Effector CD4-positive, alpha-beta T cell (primary cell): Measurements from ENCODE around the gene COQ10A.
"Not testable (repeated sequence)": the region's sequence is repeated elsewhere in the genome, so short reads cannot be mapped to it uniquely, and the experiment has no call there.

ENCODE experiments used
- DNase-seq: peaks from one replicate; pipeline ENCODE4 v3.0.0-alpha.2; 2020

COQ10A gene

DNA sequence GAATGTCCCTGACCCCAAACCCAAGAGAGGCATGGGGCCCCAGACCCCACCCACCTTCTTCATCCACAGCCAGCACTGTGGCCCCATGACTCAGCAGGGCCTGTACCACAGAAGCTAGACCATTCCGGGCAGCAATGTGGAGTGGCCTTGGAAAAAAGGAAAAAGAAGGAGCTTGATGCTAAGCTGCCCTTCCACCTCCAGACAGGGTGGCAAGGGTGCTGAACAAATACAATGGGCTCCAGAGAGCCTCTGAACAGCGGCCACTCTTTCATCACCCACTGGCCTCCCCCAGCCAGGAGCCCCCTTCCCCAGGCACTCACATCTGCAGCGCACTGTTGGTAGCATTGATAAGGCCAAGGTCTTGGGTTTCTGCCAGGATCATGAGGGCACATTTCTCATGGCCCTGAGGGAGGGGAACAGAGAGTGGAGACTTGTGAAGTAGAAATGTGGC lies 23.0 kb upstream of the COQ10A start:
- DNase-seq = no peak

- DNase-seq = no peak
Measured at GRCh38 chr12:56244494-56244893, 22.2 kb upstream of the COQ10A start.

GRCh38 chr12:56247923-56248322 lies 18.8 kb upstream of the COQ10A start:
- DNase-seq = no peak

- no peak for DNase-seq
Measured at GRCh38 chr12:56248711-56249110, 18.0 kb upstream of the COQ10A start.

DNA sequence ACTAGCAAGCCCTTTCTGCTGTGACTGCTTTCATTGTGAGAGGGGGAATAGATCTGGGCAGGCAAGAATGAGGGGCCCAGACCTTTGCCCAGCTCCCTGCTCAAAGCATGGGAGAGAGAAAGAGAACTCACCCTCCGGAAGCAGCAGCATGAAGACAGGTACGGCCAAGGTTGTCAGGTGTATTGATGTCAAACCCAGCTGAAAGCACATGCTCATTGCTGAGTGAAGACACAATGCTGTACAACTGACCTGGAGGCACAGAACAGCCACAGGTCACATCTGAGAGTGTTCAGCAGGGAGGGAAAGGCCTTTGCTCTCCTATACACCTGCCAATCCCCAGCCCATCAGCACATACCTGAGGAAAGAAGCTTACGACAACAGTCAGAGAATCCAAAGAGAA lies 14.1 kb upstream of the COQ10A start:
- DNase-seq = no peak

DNA sequence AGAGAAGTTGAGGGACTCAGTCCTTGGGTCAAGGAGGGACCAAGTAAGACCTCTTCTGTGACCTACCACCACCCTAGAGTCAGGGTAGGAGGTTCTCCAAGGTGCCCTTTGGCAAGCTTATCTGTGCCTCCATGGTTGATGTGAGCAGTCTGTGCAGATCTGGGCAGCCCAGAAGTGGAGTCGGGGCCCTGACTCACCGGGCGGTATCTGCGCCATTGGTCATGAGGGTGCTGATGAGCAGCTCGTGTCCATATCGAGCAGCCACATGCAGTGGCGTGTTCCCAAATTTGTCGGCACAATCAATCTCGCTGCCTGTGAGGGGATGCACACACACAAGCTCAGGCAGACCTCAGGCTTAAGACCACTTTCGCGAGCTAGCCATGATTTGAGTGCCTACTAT lies 13.7 kb upstream of the COQ10A start:
- no peak for DNase-seq

DNA sequence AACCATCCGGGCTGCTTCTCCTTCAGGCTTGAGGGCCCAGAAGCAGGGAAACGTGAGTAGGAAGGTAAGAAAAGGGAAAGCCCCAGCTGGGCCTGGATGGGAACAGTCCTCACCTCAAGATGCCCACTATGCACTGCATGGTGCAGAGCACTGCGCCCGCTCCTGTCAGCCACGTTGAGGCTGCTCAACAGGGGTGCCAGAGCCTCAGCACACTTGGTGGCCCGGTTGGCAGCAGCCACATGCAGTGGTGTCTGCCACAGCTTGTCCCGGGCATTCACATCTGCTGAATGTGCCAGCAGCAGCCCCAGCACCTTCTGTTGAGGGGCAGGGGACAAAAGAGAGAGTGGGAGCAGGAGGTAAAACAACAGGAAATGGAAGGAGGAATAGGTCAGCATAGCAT lies 11.1 kb upstream of the COQ10A start:
- DNase-seq = no peak

GRCh38 chr12:56256326-56256960 lies 10.3 kb upstream of the COQ10A start:
- DNase-seq = no peak

DNA sequence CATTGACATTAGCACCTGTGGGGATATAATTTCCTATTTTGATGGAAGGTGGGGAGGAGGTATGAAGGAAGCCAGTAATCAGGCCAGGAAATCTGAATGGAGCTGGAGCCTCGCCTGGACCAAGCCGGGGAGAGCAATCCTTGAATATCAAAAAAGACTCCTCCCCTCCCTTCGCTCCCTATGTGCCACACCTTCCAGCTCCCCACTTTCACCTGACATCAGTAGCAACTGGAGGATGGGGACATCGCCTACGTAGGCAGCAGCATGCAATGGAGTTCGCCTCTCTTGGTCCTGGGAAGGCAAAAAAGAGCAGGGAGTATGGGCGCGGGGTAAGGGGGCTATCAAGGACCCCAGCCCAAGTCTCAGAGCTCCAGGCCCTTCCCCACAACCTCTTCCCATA lies 9.7 kb upstream of the COQ10A start:
- no peak for DNase-seq

GRCh38 chr12:56257491-56258067 lies 9.2 kb upstream of the COQ10A start:
- no peak for DNase-seq

DNA sequence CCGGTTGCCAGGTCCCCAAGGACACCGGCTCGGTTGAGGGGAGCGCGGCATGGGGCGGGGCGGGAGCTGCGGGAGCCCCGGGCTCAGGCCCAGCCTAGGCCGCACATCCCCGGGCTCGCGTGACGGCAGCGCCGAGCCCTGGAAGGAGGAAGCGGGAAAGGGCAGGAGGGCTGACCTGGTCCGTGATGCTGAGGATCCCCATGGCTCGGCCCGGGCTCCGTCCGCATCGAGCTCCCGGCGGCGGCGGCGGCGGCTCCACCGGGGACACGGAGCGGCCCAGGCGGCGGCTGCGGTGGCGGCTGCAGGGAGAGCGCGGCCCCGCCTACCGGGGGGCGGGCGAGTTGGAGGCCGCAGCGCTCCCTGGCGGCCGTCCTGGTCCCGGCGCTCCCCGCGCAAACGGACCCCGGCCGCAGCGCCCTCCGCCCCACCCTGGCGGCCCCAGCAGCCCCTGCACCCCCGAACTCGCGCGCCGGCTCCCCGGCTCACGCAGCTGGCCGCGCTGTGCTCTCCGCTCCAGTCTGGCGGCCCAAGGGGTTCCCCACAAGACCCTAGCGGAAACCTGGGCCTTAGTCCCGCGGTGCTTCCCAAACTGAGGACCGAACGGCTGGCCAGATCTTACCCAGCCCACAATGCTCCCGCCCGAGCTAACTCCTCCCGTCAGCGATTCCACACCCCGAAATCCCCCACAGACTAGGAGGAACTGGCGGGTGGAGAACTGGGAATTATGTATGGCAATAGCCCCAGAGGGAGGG lies 8.5 kb upstream of the COQ10A start, which contains the start of gene ANKRD52:
Gene ANKRD52, minus strand, starts transcription at position 317 of the 752 bp plus-strand sequence. Its CDS starts 115 bp downstream, at position 202.
- DNase-seq = peak; percentile 74

- DNase-seq = no peak
Measured at GRCh38 chr12:56258820-56259183, 7.9 kb upstream of the COQ10A start.

GRCh38 chr12:56260380-56260779 lies 6.4 kb upstream of the COQ10A start:
- no peak for DNase-seq

- no peak for DNase-seq
Measured at GRCh38 chr12:56260921-56261320, 5.8 kb upstream of the COQ10A start.

DNA sequence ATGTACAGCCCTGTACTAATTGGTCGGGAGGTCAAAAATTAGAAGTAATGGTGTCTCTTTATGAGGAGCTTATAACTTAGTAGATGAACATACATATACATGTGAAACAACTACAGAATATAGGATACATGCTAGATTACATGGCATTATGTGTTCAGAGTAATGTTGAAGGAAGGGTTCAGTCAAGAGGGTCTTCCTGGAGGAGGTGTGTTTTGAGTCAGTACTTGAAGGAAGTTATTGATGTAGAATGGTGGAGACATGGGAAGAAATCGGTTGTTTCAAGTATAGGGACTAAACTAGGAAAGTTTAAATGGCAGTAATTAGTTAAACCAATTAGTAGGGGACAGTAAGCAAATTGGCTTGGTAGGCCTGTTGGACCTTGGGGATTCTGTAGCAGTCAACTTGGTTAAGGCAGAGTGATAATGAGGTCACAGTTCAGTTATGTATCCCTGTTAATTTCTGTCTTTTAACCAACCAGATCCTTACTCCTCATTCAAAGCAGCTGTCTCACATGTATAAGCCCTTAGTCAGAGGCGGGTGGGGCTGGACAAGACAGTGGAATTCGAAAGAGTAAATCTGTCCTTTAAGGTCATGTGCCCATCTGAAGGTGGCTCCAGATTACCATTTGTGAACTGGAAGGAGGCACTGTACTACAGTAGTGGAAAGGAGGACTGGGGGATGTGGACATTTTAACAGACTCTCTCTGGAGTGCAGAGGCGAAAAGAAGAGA lies 5.1 kb upstream of the COQ10A start:
- no peak for DNase-seq

- DNase-seq = not testable (repeated sequence)
Measured at GRCh38 chr12:56262955-56263354, 3.8 kb upstream of the COQ10A start.

DNA sequence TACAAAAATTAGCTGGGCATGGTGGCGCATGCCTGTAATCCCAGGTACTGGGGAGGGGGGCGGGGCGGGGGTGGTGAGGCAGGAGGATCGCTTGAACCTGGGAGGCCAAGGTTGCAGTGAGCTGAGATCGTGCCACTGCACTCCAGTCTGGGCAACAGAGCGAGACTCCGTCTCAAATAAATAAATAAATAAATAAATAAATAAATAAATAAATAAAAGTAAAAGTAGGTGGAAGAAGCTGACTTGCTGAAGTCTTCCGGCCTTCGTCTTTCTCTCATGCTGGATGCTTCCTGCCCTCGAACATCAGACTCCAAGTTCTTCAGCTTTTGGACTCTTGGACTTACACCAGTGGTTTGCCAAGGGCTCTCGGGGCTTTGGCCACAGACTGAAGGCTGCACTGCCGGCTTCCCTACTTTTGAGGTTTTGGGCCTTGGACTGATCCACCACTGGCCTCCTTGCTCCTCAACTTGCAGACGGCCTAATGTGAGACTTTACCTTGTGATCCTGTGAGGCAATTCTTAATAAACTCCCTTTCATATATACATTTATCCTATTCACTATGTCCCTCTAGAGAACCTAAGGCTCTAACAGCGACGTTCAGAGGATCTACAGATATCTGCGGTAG lies 562 bp upstream of the COQ10A start:
- DNase-seq = not testable (repeated sequence)

GRCh38 chr12:56267443-56268071 lies 815 bp downstream of the COQ10A start:
- no peak for DNase-seq

DNA sequence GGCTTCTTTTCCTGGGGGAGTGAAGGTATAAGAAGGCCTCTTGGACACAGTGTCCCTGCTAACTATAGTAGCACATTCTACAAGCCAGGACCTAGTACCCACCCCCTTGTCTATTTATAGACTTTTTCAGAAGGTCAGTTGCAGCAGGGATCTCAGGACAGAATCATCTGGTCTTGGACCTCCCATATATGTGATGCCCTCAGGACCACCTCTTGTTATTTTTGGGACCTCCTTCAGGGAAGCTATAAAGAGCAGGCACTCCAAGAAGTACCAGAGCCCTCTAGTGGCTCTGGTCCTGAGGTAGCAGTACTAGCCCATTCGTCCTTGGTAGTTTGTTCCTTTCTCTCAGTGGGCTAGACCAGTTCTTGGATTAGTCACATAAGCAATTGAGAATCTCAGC lies 4.3 kb downstream of the COQ10A start:
- DNase-seq = no peak

DNA sequence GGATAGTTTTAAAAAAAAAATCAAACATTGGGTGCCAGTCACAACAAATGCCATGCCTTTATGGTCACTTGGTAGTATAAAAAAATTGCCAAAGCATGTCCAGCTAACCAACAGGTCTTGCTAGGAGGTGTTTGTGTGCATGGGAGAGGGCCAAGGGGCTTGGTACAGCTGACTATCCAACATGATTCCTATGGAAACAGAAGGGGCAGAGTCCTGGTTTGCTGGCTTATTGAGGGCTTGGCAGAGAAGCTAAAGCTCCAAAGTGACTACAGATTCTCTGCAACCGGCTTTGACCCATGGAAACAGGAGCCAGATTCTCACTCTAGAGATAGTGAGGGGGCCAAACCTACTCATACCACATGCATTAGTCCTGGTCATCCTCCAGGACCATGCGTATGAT lies 5.7 kb downstream of the COQ10A start:
- not testable (repeated sequence) for DNase-seq

GRCh38 chr12:56274299-56274698 lies 7.6 kb downstream of the COQ10A start:
- no peak for DNase-seq

- no peak for DNase-seq
Measured at GRCh38 chr12:56278905-56279304, 12.2 kb downstream of the COQ10A start.
